Transverse colon (tissue), 4 donors: Measurements from ENCODE around the gene TREX2.

Experiments
- POLR2AphosphoS5 ChIP-seq, 3 donors: sonication (generic); formaldehyde crosslinking; IDR thresholded peaks; one replicate each; pipeline ENCODE4 v1.6.1; 2016; ENCODE audit warnings: antibody characterized with exemption in 3 of 3
- TF ChIP-seq, protein P1 (sequence below), 5 experiments: fragments of 200-600 bp in 3 of 5; fragments of 450-650 bp in 2 of 5; sonication (generic) in 3 of 5; IDR thresholded peaks; 1 replicate in 2 of 5; 2 replicates in 3 of 5; pipeline ENCODE4 v1.5.1; 2016 to 2017; ENCODE audit warnings: antibody characterized with exemption in 5 of 5, inconsistent platforms in 3 of 5, mild to moderate bottlenecking in 2 of 5, moderate library complexity in 1 of 5

DNA sequence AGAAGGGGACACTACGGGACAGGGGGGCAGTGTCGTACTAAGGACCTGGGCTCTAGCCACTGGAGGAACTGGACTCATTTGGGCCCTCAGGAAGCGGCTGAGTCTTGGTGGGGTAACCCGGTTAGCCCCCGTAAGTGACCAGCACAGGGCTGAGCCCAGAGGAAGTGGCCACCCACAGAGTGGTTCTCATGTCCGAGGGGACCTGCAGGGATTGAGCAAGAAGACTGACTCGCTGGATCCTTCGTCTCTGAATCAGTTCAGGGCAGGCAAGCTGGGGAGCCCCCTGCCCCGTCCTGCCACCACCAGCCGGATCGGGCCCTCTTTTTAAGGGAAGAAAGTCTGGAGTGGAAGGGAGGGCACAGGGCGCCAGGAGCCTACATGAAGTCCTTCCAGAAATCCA is 48.2 kb upstream of the TREX2 start:
- TF ChIP-seq, protein P1, sequence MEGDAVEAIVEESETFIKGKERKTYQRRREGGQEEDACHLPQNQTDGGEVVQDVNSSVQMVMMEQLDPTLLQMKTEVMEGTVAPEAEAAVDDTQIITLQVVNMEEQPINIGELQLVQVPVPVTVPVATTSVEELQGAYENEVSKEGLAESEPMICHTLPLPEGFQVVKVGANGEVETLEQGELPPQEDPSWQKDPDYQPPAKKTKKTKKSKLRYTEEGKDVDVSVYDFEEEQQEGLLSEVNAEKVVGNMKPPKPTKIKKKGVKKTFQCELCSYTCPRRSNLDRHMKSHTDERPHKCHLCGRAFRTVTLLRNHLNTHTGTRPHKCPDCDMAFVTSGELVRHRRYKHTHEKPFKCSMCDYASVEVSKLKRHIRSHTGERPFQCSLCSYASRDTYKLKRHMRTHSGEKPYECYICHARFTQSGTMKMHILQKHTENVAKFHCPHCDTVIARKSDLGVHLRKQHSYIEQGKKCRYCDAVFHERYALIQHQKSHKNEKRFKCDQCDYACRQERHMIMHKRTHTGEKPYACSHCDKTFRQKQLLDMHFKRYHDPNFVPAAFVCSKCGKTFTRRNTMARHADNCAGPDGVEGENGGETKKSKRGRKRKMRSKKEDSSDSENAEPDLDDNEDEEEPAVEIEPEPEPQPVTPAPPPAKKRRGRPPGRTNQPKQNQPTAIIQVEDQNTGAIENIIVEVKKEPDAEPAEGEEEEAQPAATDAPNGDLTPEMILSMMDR (IDR thresholded peaks at IDR 0.05) = no peak
- no peak for TF ChIP-seq POLR2AphosphoS5 (IDR thresholded peaks at IDR 0.05)
